Bronchial epithelial cell (primary cell): Measurements from ENCODE around the gene MRI1. TPM values are rescaled to one million over a fixed set of nuclear protein-coding genes. Genes with fewer than 3 reads are reported as not detected.

Experiments
- DNase-seq: peaks from one replicate; pipeline ENCODE4 v3.0.0-alpha.2; 2010; ENCODE audit warnings: low read depth
- FAIRE-seq: peaks from 2 replicates; lab custom pipeline; 2011; peaks lifted over from hg19 to GRCh38; lab: Jason Lieb, UNC
- H3K27me3 ChIP-seq: 2 replicates; pipeline ENCODE4 v1.5.1; 2011; ENCODE audit warnings: low read length; ENCODE audit not compliant: control insufficient read depth, insufficient read depth
- H3K36me3 ChIP-seq: 2 replicates; pipeline ENCODE4 v1.5.1; 2011; ENCODE audit warnings: low read length; ENCODE audit not compliant: control insufficient read depth, insufficient read depth
- H3K4me3 ChIP-seq: 2 replicates; pipeline ENCODE4 v1.5.1; 2011; ENCODE audit warnings: mild to moderate bottlenecking, low read depth, low read length, control low read depth
- total RNA-seq: library from RNA; depleted of rRNA; stranded (reverse); fragments of >200 nt; gene quantifications from 2 replicates; pipeline ENCODE4 v1.2.1, GENCODE V29; 2014
- TF ChIP-seq, protein P1 (sequence below): IDR thresholded peaks from 2 replicates; pipeline ENCODE4 v1.5.1; 2011; ENCODE audit warnings: mild to moderate bottlenecking, moderate library complexity, low read length, control low read depth, inconsistent platforms; ENCODE audit not compliant: insufficient read depth, severe bottlenecking

The MRI1 gene
- total RNA-seq, 1 donor from 2014 or later, result 27.9 TPM

DNA sequence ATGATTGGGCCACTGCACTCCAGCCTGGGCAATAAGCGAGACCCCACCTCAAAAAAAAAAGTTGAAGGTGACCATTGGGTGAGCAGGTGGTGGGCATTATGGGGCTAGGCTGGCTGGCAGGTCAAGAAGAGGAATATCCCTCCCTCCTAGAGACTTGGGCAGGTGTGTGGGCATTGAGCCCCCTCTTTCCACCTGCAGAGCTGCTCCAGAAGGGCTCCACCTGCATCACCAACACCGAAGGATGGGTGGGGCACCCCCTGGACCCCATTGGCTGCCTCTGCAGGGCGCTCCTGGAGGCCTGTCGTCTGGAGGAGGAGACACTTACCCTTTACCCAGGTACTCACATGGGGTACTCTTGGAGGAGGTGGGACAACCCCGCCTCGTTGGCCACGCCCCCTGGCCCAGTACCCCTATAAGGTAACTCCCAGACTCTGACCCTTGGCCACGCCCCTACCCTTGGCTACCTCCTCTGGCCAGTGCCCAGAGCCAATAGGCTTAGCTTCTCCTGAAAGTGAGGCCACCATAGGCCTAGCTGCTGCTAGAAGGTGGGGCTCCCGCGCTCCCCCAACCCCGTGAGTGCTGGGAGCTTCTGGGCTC is 52.8 kb downstream of the MRI1 start:
- H3K4me3 ChIP-seq, result no peak overlapping the region
- TF ChIP-seq, protein P1, sequence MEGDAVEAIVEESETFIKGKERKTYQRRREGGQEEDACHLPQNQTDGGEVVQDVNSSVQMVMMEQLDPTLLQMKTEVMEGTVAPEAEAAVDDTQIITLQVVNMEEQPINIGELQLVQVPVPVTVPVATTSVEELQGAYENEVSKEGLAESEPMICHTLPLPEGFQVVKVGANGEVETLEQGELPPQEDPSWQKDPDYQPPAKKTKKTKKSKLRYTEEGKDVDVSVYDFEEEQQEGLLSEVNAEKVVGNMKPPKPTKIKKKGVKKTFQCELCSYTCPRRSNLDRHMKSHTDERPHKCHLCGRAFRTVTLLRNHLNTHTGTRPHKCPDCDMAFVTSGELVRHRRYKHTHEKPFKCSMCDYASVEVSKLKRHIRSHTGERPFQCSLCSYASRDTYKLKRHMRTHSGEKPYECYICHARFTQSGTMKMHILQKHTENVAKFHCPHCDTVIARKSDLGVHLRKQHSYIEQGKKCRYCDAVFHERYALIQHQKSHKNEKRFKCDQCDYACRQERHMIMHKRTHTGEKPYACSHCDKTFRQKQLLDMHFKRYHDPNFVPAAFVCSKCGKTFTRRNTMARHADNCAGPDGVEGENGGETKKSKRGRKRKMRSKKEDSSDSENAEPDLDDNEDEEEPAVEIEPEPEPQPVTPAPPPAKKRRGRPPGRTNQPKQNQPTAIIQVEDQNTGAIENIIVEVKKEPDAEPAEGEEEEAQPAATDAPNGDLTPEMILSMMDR, result no peak
- no peak for FAIRE-seq
- no peak for DNase-seq
- peaks cover 22% of the 10 kb centered on the region for H3K36me3 ChIP-seq
- H3K27me3 ChIP-seq, result no peaks in the 10 kb centered on the region

- Histone ChIP-seq H3K36me3 (peaks cover 20% of the 10 kb centered on the region), H3K4me3 (no peak overlapping the region), H3K27me3 (no peaks in the 10 kb centered on the region)
- DNase-seq (no peak), FAIRE-seq (no peak)
- TF ChIP-seq, protein P1, result no peak
Observed at GRCh38 chr19:13817615-13818371, 53.5 kb downstream of the MRI1 start.

- Histone ChIP-seq H3K36me3 (peaks cover 12% of the 10 kb centered on the region), H3K4me3 (no peak overlapping the region), H3K27me3 (no peaks in the 10 kb centered on the region)
- DNase-seq (no peak), FAIRE-seq (no peak)
- TF ChIP-seq, protein P1, result no peak
Observed at GRCh38 chr19:13819238-13819637, 54.9 kb downstream of the MRI1 start.

GRCh38 chr19:13821292-13821691 is 57.0 kb downstream of the MRI1 start:
- Histone ChIP-seq H3K36me3 (peaks cover 17% of the 10 kb centered on the region), H3K4me3 (no peak overlapping the region), H3K27me3 (no peaks in the 10 kb centered on the region)
- FAIRE-seq, result no peak
- no peak for DNase-seq
- TF ChIP-seq, protein P1, result no peak

DNA sequence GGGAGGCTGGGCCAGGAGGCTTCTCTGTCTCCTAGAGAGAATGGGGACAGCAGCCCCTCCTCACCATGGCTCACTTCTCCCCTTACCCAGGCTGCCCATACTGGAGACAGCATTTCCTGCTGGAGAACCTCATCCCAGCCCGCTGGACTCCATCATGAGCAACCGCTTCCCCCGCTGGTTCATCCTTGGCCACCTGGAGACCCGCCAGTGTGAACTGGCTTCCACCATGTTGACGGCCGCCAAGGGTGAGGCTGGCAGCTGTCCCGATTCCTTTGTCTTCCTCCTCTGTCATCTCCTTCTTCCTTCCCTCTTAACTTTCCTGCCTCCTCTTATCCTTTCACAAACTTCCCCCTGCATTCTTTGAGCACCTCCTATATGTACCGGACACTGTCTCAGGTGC is 58.9 kb downstream of the MRI1 start:
- DNase-seq, result no peak
- FAIRE-seq, result no peak
- H3K4me3 ChIP-seq, result no peak overlapping the region
- TF ChIP-seq, protein P1, result no peak
- H3K27me3 ChIP-seq, result no peaks in the 10 kb centered on the region
- H3K36me3 ChIP-seq, result peaks cover 10% of the 10 kb centered on the region

Other genes with a start within 250 kb of the MRI1 start
- 45.8 and 55.5 TPM in 2 replicates for gene C19orf53, start 9.9 kb downstream of the MRI1 start, total RNA-seq
- 3.2 and 5.1 TPM in 2 replicates for gene ZSWIM4, start 30.9 kb downstream of the MRI1 start, total RNA-seq
- 0.53 TPM in 1 of 2 replicates, not detected in the other for gene NANOS3, start 112.6 kb downstream of the MRI1 start, total RNA-seq
- 0.26 and 0.77 TPM in 2 replicates for gene BRME1, start 141.6 kb downstream of the MRI1 start, total RNA-seq
- 6.8 and 11.3 TPM in 2 replicates for gene CC2D1A, start 141.7 kb downstream of the MRI1 start, total RNA-seq
- 0.38 TPM in 1 of 2 replicates, not detected in the other for gene PODNL1, start 173.9 kb downstream of the MRI1 start, total RNA-seq
- 6.3 and 8.2 TPM in 2 replicates for gene DCAF15, start 188.0 kb downstream of the MRI1 start, total RNA-seq
- 0.79 and 2.2 TPM in 2 replicates for gene RFX1, start 241.8 kb downstream of the MRI1 start, total RNA-seq